Caki2 (cell line): ENCODE data around the gene CTIF. TPM values are rescaled to one million over a fixed set of nuclear protein-coding genes. Genes with fewer than 3 reads are reported as not detected.

Source experiments
- DNase-seq: peaks from one replicate; pipeline ENCODE4 v3.0.0-alpha.2; 2015; ENCODE audit warnings: low read depth
- in situ Hi-C: cut with HindIII; loops from 2 replicates; pipeline ENCODE4 v1.10.0; 2016; ENCODE audit warnings: low sequenced_read_pairs, low pct_unique_long_range_greater_than_20kb, mixed read lengths
- total RNA-seq: library from RNA; depleted of rRNA; stranded (reverse); fragments of >200 nt; shearing (Covaris generic); gene quantifications from 2 replicates; pipeline ENCODE4 v1.2.3, GENCODE V29; 2014; ENCODE audit warnings: low replicate concordance

Gene CTIF
- total RNA-seq, 1 experiment from 2014 or later = 3.7 TPM

- in situ Hi-C loops = no loop called here
Observed at GRCh38 chr18:48885266-48885923, 346.6 kb downstream of the CTIF start.

GRCh38 chr18:48885924-48886400, 347.1 kb downstream of the CTIF start:
- in situ Hi-C loops = no loop called here
- DNase-seq = no peak

More at GRCh38 chr18:48885266-48885923, 346.6 kb downstream of the CTIF start:
- DNase-seq = no peak

- in situ Hi-C loops = no loop called here
- DNase-seq = no peak
Observed at GRCh38 chr18:48886520-48887293, 347.9 kb downstream of the CTIF start.

- no peak for DNase-seq
- in situ Hi-C loops = no loop called here
Observed at GRCh38 chr18:48887294-48887904, 348.6 kb downstream of the CTIF start.

GRCh38 chr18:48887905-48888772, 349.3 kb downstream of the CTIF start:
- DNase-seq = no peak
- in situ Hi-C loops = no loop called here

- DNase-seq = no peak
- in situ Hi-C loops = no loop called here
Observed at GRCh38 chr18:48888773-48889080, 349.9 kb downstream of the CTIF start.

- no peak for DNase-seq
- in situ Hi-C loops = no loop called here
Observed at GRCh38 chr18:48889115-48889941, 350.5 kb downstream of the CTIF start.

- no peak for DNase-seq
- in situ Hi-C loops = no loop called here
Observed at GRCh38 chr18:48889981-48890762, 351.3 kb downstream of the CTIF start.

GRCh38 chr18:48891721-48892120, 352.9 kb downstream of the CTIF start:
- DNase-seq = no peak
- in situ Hi-C loops = no loop called here

GRCh38 chr18:48892146-48892855, 353.5 kb downstream of the CTIF start:
- in situ Hi-C loops = no loop called here
- DNase-seq = no peak

GRCh38 chr18:48893061-48893607, 354.3 kb downstream of the CTIF start:
- in situ Hi-C loops = no loop called here
- no peak for DNase-seq

- in situ Hi-C loops = no loop called here
- DNase-seq = no peak
Observed at GRCh38 chr18:48893608-48894600, 355.1 kb downstream of the CTIF start.

- no peak for DNase-seq
- in situ Hi-C loops = no loop called here
Observed at GRCh38 chr18:48894799-48895346, 356.0 kb downstream of the CTIF start.

GRCh38 chr18:48896326-48896874, 357.6 kb downstream of the CTIF start:
- DNase-seq = no peak
- in situ Hi-C loops = no loop called here
